ENCODE measurements around the gene DUSP16. TPM values are rescaled to one million over a fixed set of nuclear protein-coding genes. Genes with fewer than 3 reads are reported as not detected.

DUSP16 gene
- total RNA-seq, 1 experiment from 2014 or later: 63.9 TPM

DNA sequence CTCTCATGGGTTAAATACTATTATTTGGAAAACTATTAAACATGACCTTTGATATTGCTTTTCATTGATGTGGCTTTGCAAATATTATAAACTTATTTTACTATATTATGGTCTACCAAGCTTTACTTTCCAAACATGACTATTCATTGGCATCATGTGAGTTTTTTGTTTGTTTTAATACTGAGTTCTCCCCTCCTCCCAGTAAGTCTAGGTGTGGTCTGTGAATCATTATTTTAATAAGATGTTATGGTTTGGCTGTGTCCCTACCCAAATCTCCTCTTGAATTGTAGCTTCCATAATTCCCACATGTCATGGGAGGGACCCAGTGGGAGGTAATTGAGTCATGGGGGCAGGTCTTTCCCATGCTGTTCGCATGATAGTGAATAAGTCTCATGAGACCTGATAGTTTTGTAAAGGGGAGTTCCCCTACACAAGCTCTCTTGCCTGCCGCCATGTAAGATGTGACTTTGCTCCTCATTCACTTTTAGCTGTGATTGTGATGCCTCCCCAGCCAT, 125.8 kb downstream of the DUSP16 start:
- Mint-ChIP-seq H3K36me3 (ENCODE audit: insufficient read depth, unreplicated experiment) (peaks cover 10% of the 10 kb centered on the region), H3K27ac (ENCODE audit: unreplicated experiment) (no peak overlapping the region), H3K27me3 (ENCODE audit: insufficient read depth, unreplicated experiment) (no peaks in the 10 kb centered on the region), H3K4me1 (ENCODE audit: low read depth, unreplicated experiment) (peaks cover 44% of the 10 kb centered on the region), H3K4me3 (ENCODE audit: unreplicated experiment) (no peak overlapping the region), H3K9me3 (ENCODE audit: unreplicated experiment) (no peaks in the 10 kb centered on the region)
- intact Hi-C loops (cut with micrococcal nuclease; ENCODE audit: unreplicated experiment): no loop called here
- ChIA-PET CTCF (interaction anchor here (1.2 kb wide), 1 partner anchor 34 kb away, joined by 3 read pairs; no protein-coding TSS in a partner anchor), POLR2A (interaction anchor here (0.5 kb wide), 1 partner anchor 9 kb away, joined by 5 read pairs; no protein-coding TSS in a partner anchor)
- peaks cover 16% of the 10 kb centered on the region for H3K4me1 ChIP-seq
- H3K36me3 ChIP-seq (ENCODE audit: control insufficient read depth, insufficient read depth, low read length): no peaks in the 10 kb centered on the region
- H3K4me3 ChIP-seq (ENCODE audit: low read depth, low read length): no peak overlapping the region
- TF ChIP-seq, protein P1, sequence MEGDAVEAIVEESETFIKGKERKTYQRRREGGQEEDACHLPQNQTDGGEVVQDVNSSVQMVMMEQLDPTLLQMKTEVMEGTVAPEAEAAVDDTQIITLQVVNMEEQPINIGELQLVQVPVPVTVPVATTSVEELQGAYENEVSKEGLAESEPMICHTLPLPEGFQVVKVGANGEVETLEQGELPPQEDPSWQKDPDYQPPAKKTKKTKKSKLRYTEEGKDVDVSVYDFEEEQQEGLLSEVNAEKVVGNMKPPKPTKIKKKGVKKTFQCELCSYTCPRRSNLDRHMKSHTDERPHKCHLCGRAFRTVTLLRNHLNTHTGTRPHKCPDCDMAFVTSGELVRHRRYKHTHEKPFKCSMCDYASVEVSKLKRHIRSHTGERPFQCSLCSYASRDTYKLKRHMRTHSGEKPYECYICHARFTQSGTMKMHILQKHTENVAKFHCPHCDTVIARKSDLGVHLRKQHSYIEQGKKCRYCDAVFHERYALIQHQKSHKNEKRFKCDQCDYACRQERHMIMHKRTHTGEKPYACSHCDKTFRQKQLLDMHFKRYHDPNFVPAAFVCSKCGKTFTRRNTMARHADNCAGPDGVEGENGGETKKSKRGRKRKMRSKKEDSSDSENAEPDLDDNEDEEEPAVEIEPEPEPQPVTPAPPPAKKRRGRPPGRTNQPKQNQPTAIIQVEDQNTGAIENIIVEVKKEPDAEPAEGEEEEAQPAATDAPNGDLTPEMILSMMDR (IDR thresholded peaks at IDR 0.05; ENCODE audit: insufficient read depth in 1 of 2, low read depth in 1 of 2, low read length in 1 of 2, severe bottlenecking in 1 of 2, unreplicated experiment in 1 of 2): no peak
- H3K9me3 ChIP-seq: no peaks in the 10 kb centered on the region
- no peak for DNase-seq
- no TSS peak for BruUV-seq (replicated peaks)
- no peaks in the 10 kb centered on the region for H3K27me3 ChIP-seq (replicated peaks; ENCODE audit: control insufficient read depth, insufficient read depth, low read length)

DNA sequence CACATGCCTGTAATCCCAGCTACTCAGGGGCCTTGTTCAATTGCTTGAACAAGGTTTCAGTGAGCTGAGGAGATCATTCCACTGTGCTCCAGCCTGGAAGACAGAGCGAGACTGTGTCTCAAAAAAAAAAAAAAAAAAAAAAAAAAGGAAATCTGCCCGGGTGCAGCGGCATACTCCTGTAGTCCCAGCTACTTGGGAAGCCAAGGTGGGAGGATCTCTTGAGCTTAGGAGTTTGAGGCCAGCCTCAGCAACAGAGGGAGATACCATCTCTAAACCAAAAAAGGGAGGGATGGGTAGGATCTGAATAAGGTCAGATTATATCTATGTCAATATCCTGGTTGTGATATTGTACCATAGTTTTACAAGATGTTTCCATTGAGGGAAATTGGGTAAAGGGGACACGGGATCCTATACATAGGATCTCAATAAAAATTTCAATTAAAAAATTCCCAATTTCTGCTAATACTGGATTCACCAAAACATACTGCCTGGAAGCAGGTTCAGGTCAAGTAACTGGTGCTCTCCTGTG, 129.4 kb downstream of the DUSP16 start:
- H3K4me3 ChIP-seq (ENCODE audit: low read depth, low read length): no peak overlapping the region
- H3K9me3 Mint-ChIP-seq (ENCODE audit: unreplicated experiment): no peaks in the 10 kb centered on the region
- H3K27me3 Mint-ChIP-seq (ENCODE audit: insufficient read depth, unreplicated experiment): no peaks in the 10 kb centered on the region
- no peaks in the 10 kb centered on the region for H3K9me3 ChIP-seq
- POLR2A ChIA-PET: interaction anchor here (0.7 kb wide), 1 partner anchor 30 kb away, joined by 11 read pairs; no protein-coding TSS in a partner anchor
- H3K4me1 ChIP-seq: peaks cover 22% of the 10 kb centered on the region
- no peaks in the 10 kb centered on the region for H3K27me3 ChIP-seq (replicated peaks; ENCODE audit: control insufficient read depth, insufficient read depth, low read length)
- H3K4me3 Mint-ChIP-seq (ENCODE audit: unreplicated experiment): no peak overlapping the region
- no TSS peak for BruUV-seq (replicated peaks)
- H3K36me3 ChIP-seq (ENCODE audit: control insufficient read depth, insufficient read depth, low read length): no peaks in the 10 kb centered on the region
- no peak for DNase-seq
- TF ChIP-seq, protein P1 (IDR thresholded peaks at IDR 0.05; ENCODE audit: insufficient read depth in 1 of 2, low read depth in 1 of 2, low read length in 1 of 2, severe bottlenecking in 1 of 2, unreplicated experiment in 1 of 2): no peak
- H3K4me1 Mint-ChIP-seq (ENCODE audit: low read depth, unreplicated experiment): peaks cover 53% of the 10 kb centered on the region
- CTCF ChIA-PET: no interaction called here
- H3K36me3 Mint-ChIP-seq (ENCODE audit: insufficient read depth, unreplicated experiment): peaks cover 10% of the 10 kb centered on the region
- H3K27ac Mint-ChIP-seq (ENCODE audit: unreplicated experiment): peak overlapping the region; percentile 54
- intact Hi-C loops (cut with micrococcal nuclease; ENCODE audit: unreplicated experiment): no loop called here

DNA sequence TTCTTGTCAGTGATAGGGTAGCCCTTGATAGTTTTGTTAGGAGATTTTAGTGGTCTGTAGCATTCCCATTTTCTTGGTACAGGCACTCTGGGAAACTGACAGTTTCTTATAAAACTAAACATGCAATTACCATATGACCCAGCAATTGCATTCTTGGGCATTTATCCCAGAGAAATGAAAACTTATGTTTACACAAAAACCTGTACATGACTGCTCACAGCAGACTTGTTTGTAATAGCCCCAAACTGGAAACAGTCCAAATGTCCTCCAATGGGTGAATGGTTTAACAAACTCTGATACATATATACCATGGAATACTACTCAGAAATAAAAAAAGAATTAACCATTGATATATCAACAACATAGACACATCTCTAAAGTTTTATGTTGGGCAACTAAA, 130.3 kb downstream of the DUSP16 start:
- intact Hi-C loops (cut with micrococcal nuclease; ENCODE audit: unreplicated experiment): no loop called here
- peaks cover 60% of the 10 kb centered on the region for H3K4me1 Mint-ChIP-seq (ENCODE audit: low read depth, unreplicated experiment)
- no peak overlapping the region for H3K4me3 Mint-ChIP-seq (ENCODE audit: unreplicated experiment)
- Histone ChIP-seq H3K4me1 (peaks cover 26% of the 10 kb centered on the region), H3K4me3 (ENCODE audit: low read depth, low read length) (no peak overlapping the region), H3K27me3 (replicated peaks; ENCODE audit: control insufficient read depth, insufficient read depth, low read length) (no peaks in the 10 kb centered on the region), H3K36me3 (ENCODE audit: control insufficient read depth, insufficient read depth, low read length) (no peaks in the 10 kb centered on the region), H3K9me3 (no peaks in the 10 kb centered on the region)
- peaks cover 6% of the 10 kb centered on the region for H3K36me3 Mint-ChIP-seq (ENCODE audit: insufficient read depth, unreplicated experiment)
- BruUV-seq (replicated peaks): no TSS peak
- ChIA-PET POLR2A (interaction anchor here (0.7 kb wide), 1 partner anchor 29 kb away, joined by 11 read pairs; no protein-coding TSS in a partner anchor), CTCF (no interaction called here)
- no peak for DNase-seq
- H3K27me3 Mint-ChIP-seq (ENCODE audit: insufficient read depth, unreplicated experiment): no peaks in the 10 kb centered on the region
- H3K9me3 Mint-ChIP-seq (ENCODE audit: unreplicated experiment): no peaks in the 10 kb centered on the region
- TF ChIP-seq, protein P1 (IDR thresholded peaks at IDR 0.05; ENCODE audit: insufficient read depth in 1 of 2, low read depth in 1 of 2, low read length in 1 of 2, severe bottlenecking in 1 of 2, unreplicated experiment in 1 of 2): no peak
- peak overlapping the region; percentile 6 for H3K27ac Mint-ChIP-seq (ENCODE audit: unreplicated experiment)
